Mesodermal cell (in vitro differentiated cells): ENCODE results near the gene THAP8.
"Not testable (repeated sequence)": the region's sequence is repeated elsewhere in the genome, so short reads cannot be mapped to it uniquely, and the experiment has no call there.

Experiments used
- H3K27ac ChIP-seq: 2 replicates; pipeline ENCODE4 v1.7.0; 2013; ENCODE audit warnings: mild to moderate bottlenecking, low read depth, low read length, moderate library complexity; ENCODE audit not compliant: severe bottlenecking
- H3K36me3 ChIP-seq: 2 replicates; pipeline ENCODE4 v1.7.1; 2013; ENCODE audit warnings: mild to moderate bottlenecking, low read length, moderate library complexity; ENCODE audit not compliant: control insufficient read depth, insufficient read depth
- H3K4me1 ChIP-seq: one replicate; pipeline ENCODE4 v1.7.1; 2013; ENCODE audit warnings: mild to moderate bottlenecking, low read length; ENCODE audit not compliant: insufficient read depth, control insufficient read depth, poor library complexity, severe bottlenecking
- H3K4me3 ChIP-seq: 2 replicates; pipeline ENCODE4 v1.7.0; 2013; ENCODE audit warnings: low read length, control low read depth, mild to moderate bottlenecking; ENCODE audit not compliant: insufficient read depth, poor library complexity, severe bottlenecking; ENCODE audit errors: extremely low read depth
- H3K9me3 ChIP-seq: 2 replicates; pipeline ENCODE4 v1.7.1; 2013; ENCODE audit warnings: mild to moderate bottlenecking, low read length, moderate library complexity; ENCODE audit not compliant: control insufficient read depth
- WGBS, 2 experiments: methylation state at CpG; one replicate each; pipeline ENCODE4 v1.1.5; 2013; ENCODE audit warnings: missing lambda C conversion rate in 2 of 2; ENCODE audit not compliant: insufficient coverage in 2 of 2; 5-methylcytosine and 5-hydroxymethylcytosine counted together

Gene THAP8

GRCh38 chr19:36068810-36069499 lies 14.9 kb upstream of the THAP8 start:
- not testable (repeated sequence) for H3K4me3 ChIP-seq, H3K27ac ChIP-seq, H3K4me1 ChIP-seq, H3K9me3 ChIP-seq
- H3K36me3 ChIP-seq, result peaks cover 79% of the 10 kb centered on the region
- 98 to 100% methylated on average over 4 to 7 of the region's 57 CpGs for WGBS, 2 experiments

GRCh38 chr19:36067681-36068080 lies 13.6 kb upstream of the THAP8 start:
- Histone ChIP-seq H3K4me1 (no peaks in the 10 kb centered on the region), H3K27ac (no peak overlapping the region), H3K9me3 (no peaks in the 10 kb centered on the region), H3K36me3 (peaks cover 76% of the 10 kb centered on the region), H3K4me3 (no peak overlapping the region)
- WGBS, 2 experiments, result 89 to 91% methylated on average over 8 to 10 of the region's 11 CpGs

GRCh38 chr19:36064826-36065225 lies 10.7 kb upstream of the THAP8 start:
- peaks cover 81% of the 10 kb centered on the region for H3K36me3 ChIP-seq
- no peaks in the 10 kb centered on the region for H3K4me1 ChIP-seq
- H3K27ac ChIP-seq, result no peak overlapping the region
- H3K9me3 ChIP-seq, result no peaks in the 10 kb centered on the region
- WGBS, 2 experiments, result 94 to 100% methylated on average over 4 to 6 of the region's 8 CpGs
- H3K4me3 ChIP-seq, result no peak overlapping the region

GRCh38 chr19:36061367-36061766 lies 7.3 kb upstream of the THAP8 start:
- WGBS, 2 experiments, result 91 to 100% methylated on average over 1 of the region's 2 CpGs
- H3K36me3 ChIP-seq, result peaks cover 83% of the 10 kb centered on the region
- no peaks in the 10 kb centered on the region for H3K9me3 ChIP-seq
- H3K4me1 ChIP-seq, result peaks cover under 1% of the 10 kb centered on the region
- no peak overlapping the region for H3K27ac ChIP-seq
- H3K4me3 ChIP-seq, result no peak overlapping the region

- no peaks in the 10 kb centered on the region for H3K9me3 ChIP-seq
- WGBS, 2 experiments, result 91 to 94% methylated on average over 4 of the region's 4 CpGs
- no peak overlapping the region for H3K4me3 ChIP-seq
- peaks cover 73% of the 10 kb centered on the region for H3K36me3 ChIP-seq
- no peak overlapping the region for H3K27ac ChIP-seq
- peaks cover 9% of the 10 kb centered on the region for H3K4me1 ChIP-seq
Measured at GRCh38 chr19:36060430-36060829, 6.3 kb upstream of the THAP8 start.

- Histone ChIP-seq H3K4me3 (no peak overlapping the region), H3K9me3 (no peaks in the 10 kb centered on the region), H3K27ac (no peak overlapping the region), H3K4me1 (peaks cover 9% of the 10 kb centered on the region), H3K36me3 (peaks cover 63% of the 10 kb centered on the region)
- WGBS, 2 experiments, result 73 to 100% methylated on average over 1 to 3 of the region's 6 CpGs
Measured at GRCh38 chr19:36059180-36059910, 5.3 kb upstream of the THAP8 start.

GRCh38 chr19:36058481-36059179 lies 4.5 kb upstream of the THAP8 start:
- no peaks in the 10 kb centered on the region for H3K9me3 ChIP-seq
- H3K36me3 ChIP-seq, result peaks cover 59% of the 10 kb centered on the region
- WGBS, 2 experiments, result 94% methylated on average over 10 to 11 of the region's 12 CpGs
- H3K4me3 ChIP-seq, result no peak overlapping the region
- no peak overlapping the region for H3K27ac ChIP-seq
- H3K4me1 ChIP-seq, result peaks cover 9% of the 10 kb centered on the region

GRCh38 chr19:36054733-36055686 lies 925 bp upstream of the THAP8 start, which contains the start of gene WDR62:
TSS of gene WDR62 (plus strand) at chr19:36054897. CDS start at chr19:36054972, 75 bp downstream.
- H3K4me1 ChIP-seq, result peaks cover 9% of the 10 kb centered on the region
- H3K36me3 ChIP-seq, result peaks cover 27% of the 10 kb centered on the region
- H3K27ac ChIP-seq, result peak within 1 kb of the TSS; percentile 96
- no peaks in the 10 kb centered on the region for H3K9me3 ChIP-seq
- WGBS, 2 experiments, result 0% methylated on average over 49 to 59 of the region's 76 CpGs
- H3K4me3 ChIP-seq, result peak within 1 kb of the TSS; percentile 83

- WGBS, 2 experiments, result 20 to 83% methylated on average over 1 to 4 of the region's 4 CpGs
- Histone ChIP-seq H3K27ac (no peak overlapping the region), H3K9me3 (no peaks in the 10 kb centered on the region), H3K4me1 (peaks cover 9% of the 10 kb centered on the region), H3K36me3 (no peaks in the 10 kb centered on the region), H3K4me3 (no peak overlapping the region)
Measured at GRCh38 chr19:36051637-36052036, 2.4 kb downstream of the THAP8 start.

- no peaks in the 10 kb centered on the region for H3K36me3 ChIP-seq
- no peaks in the 10 kb centered on the region for H3K9me3 ChIP-seq
- WGBS, 2 experiments, result 12 to 54% methylated on average over 2 to 3 of the region's 3 CpGs
- no peak overlapping the region for H3K4me3 ChIP-seq
- H3K4me1 ChIP-seq, result peaks cover 7% of the 10 kb centered on the region
- no peak overlapping the region for H3K27ac ChIP-seq
Measured at GRCh38 chr19:36051236-36051635, 2.8 kb downstream of the THAP8 start.
